GM19438 (cell line): ENCODE measurements around the gene DENND1A.
"Not testable (repeated sequence)": the region's sequence is repeated elsewhere in the genome, so short reads cannot be mapped to it uniquely, and the experiment has no call there.

Experiments used
- ATAC-seq: cut with Tn5 transposase; IDR thresholded peaks from one replicate; pipeline ENCODE4 v1.9.1; 2021; ENCODE audit warnings: low read depth; ENCODE audit not compliant: unreplicated experiment

DENND1A gene

DNA sequence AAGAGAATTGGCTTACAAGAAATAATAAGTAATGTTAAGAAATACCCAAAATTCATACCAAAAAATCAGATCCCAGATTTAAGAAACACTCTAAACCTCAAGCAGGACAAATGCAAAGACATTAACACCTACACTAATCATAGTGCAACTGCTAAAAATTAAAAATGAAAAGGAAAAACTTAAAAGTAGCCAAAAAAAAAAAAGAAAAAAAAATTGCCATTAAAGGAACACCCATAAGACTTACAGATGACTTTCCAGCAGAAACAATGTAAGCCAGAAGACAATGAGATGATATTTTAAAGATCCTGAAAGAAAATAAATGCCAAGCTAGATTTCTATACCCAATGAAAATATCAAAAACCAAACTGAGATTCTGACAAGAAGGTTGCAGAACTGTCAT is 101.5 kb downstream of the DENND1A start:
- ATAC-seq: no peak

DNA sequence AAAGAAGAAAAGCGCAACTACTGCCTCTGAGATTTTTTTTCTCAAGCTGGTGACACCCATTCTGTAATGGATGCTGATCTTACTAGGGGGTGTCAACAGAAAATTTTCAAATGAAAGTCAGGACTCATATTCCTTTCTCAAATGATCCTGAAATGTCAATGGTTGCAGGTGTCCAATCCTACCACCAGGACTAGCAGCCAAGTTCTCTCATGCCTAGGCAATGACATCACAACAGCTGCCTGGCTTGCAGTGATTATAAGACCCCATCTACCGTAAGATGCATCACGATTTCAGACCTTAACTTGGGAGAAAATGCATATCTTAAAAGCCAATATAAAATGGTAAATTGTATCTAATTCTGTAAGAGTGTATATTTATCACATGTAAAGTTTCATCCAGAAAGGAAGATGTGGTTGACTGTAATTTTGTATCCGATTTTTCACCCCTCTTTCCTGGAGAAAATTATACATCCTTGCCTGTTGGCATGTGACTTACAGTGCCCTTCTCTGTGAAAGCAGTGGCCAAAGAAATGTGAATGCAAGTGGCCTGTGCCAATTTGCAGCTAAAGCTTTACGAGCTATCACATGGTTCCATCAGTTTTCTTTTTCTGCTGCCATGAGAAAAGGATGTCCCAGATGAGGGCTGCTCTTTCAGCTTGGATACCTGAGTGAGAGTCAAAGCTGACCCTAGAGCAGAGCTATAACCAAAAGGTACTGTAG is 104.4 kb downstream of the DENND1A start:
- ATAC-seq: no peak

DNA sequence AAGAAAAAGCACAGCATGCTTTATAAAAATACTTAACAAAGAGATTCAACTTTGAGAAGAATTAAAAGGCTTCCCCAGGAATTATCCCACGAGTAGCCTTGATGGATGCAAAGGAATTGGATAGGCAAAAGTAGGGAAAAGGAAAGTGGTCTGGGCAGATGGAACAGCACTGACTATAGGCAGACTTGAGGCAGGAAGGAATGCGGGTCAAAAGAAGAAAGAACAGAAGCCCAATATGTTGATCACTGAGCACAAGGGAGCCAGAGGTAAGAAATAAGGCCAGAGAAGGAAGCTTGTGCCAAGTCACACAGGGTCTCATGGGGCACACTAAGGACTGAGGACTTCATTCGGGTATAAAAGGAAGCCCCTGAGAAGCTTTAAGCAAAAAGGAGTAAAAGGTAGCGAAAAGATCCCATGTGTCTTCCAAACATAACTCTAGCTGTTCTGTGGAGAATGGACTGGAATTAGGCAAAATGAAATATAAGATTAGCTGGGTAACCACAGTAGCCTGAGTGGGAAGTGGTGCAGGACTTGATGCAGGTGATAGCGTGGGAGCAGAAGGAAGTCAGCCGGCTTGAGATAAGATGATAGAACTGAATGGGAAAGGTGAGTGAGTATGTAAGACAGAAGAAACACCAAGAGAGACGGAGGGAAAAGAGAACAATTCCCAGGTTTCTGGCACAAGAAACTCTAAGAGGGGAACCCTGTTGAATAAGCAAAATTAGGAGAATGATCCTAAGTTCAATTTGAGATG is 106.6 kb downstream of the DENND1A start:
- no peak for ATAC-seq

DNA sequence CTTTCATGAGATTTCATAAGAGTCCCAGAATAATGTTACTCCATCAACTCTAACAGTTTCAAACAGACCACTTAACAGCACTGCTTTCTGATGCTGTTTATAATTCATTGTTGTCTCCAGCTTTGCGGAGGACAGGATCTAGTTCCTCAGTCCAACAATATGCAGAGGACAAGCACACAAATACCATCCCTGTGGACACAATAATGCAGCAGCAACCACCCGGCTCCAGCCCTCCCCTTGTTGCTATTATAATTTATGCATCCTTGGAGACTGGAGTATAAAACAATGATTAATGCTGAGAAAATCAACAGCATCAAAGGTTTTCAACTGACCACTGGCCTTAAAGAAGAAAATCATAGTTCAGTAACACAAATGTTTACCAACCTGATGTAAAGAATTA is 108.3 kb downstream of the DENND1A start:
- ATAC-seq: no peak

DNA sequence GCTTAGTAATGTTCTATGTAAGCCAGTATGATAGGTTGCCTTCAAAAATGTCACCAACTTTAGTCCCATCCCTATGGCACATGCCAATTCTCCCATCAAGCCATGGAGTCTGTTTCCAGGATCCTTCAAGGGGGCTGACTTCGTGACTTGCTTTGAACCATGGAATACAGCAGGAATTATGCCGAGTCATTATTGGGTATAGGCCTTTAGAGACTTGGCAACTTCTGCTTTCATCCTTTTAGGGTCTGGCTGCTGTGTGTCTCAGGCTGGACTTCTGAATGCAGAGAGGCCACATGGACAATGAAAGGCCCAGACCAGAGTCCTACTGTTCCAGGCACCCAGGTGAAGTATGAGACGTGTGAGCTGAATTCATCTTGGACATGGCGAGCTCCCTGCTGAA is 109.8 kb downstream of the DENND1A start:
- no peak for ATAC-seq

DNA sequence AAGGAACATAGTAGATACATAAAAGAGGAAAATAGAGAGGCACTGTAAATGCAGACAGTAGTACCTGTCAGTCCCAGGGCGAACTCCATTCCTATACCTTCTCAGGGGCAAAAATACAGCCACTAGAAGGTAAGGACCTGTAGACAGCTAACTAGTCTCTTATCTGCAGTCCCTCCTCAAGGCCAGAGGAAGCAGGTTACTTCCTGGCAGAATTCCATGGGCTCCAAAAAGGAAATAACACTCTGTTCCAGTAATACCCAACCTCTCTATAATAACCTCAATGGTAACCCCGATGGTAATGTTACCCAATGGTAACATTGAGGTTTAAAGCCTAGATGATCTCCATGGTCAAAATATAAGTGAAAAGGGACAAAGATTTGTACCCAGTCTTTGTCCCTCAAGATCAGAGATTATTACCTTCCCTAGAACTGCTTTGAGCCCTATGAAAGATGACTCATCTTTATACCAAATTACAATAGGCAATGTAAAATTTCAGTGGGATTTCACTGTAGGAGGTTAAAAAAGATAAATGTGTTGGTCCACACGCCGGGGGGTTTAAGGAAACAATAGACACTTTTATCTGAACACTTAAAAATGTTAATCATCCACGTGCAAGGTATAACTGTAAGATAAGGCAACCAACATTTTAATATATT is 113.0 kb downstream of the DENND1A start:
- no peak for ATAC-seq

DNA sequence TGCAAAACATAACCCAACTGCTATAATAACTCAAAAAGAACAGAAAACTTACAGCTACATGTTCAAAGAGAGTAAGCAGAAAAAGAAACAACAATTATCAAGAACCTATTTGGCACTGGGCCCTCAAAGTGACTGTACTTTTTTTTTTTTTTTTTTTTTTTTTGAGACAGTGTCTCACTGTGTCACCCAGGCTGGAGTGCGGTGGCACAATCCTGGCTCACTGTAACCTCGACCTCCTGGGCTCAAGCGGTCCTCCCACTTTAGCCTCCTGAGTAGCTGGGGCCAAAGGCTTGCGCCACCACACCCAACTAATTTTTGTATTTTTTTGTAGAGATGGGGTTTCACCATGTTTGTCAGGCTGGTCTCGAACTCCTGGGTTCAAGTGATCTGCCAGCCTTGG is 114.1 kb downstream of the DENND1A start:
- ATAC-seq: not testable (repeated sequence)

DNA sequence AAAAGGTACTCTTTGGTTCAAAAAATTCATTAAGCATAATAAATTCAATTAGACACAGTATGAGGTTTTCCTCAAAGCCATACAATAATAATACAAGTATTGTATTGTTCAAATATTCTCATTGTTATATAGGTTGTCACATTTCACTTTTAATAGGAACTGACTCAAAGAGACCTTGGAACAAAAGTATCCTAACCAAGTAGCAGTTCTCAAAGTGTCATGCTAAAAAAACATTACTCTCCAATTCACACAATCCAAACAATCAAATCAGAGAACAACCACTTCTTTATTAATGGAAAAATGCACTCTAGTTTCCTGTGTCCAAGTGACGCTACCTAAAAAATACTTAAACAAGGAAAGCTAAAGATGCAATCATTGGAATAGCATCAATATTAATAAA is 115.4 kb downstream of the DENND1A start:
- no peak for ATAC-seq

DNA sequence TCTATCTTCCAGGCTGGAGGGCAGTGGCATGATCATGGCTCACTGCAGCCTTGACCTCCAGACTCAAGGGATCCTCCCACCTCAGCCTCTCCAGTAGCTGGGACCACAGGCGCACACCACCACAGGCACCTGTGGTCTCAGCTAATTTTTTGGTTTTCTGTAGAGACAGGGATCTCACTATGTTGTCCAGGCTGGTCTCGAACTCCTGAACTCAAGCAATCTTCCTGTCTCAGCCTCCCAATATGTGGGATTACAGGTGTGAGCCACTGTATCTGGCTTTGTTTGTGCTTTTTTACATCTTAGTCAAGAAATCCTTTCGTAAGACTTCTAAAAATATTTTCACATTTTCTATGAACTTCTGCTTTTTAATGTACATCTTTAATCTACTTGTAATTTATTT is 116.9 kb downstream of the DENND1A start:
- ATAC-seq: no peak

DNA sequence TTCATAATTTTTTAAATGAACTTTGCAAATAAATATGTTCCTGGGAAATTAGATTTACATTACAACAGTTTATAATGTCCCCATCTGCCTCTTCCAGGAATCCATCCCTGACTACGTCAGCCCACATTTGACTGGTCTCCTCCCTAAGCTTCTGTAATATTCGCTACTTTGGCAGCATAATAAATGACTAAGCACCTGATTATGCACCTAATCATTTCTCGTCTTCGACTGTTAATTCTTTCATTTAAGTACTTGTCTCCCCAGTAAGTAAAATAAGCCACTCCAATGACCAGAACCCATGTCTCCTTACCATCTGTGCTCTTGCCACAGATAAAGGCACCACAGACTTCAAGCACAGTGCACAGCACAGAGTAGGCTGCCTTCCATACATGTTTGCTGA is 122.7 kb downstream of the DENND1A start:
- no peak for ATAC-seq

DNA sequence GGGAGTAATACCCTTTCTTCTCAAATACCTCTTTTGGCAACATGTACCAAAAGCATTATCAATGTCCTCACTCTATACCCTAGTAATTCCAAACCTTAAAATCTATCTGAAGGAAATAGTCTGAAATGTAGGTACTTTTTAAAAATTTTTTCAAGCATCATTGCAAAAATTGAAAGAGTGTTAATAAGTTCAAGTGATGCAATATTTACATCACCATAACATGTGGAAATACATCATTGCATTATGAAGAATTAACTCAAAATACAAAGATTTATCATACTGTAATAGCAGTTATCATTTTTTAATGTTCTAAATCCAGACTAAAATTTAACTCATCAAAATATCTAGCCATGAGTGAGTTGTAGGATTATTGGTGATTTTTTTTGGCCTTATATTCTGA is 123.1 kb downstream of the DENND1A start:
- ATAC-seq: no peak

DNA sequence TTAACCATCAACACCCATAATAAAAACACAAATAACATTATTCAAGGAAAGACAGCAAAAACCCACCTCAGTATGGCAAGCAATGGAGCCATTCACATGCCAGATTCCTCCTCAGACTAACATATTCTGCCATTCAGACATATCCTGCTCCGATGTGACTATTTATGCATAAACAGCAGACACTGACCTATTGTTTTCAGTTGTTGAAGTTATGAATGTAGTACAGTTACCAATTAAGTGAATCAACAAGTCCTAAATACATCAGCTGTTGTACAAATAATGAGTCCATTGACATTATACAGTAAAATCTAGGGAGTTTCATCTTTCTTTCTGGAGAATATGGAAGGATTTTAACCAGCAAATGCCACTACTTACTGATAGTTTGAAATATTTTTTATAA is 131.7 kb downstream of the DENND1A start:
- no peak for ATAC-seq

DNA sequence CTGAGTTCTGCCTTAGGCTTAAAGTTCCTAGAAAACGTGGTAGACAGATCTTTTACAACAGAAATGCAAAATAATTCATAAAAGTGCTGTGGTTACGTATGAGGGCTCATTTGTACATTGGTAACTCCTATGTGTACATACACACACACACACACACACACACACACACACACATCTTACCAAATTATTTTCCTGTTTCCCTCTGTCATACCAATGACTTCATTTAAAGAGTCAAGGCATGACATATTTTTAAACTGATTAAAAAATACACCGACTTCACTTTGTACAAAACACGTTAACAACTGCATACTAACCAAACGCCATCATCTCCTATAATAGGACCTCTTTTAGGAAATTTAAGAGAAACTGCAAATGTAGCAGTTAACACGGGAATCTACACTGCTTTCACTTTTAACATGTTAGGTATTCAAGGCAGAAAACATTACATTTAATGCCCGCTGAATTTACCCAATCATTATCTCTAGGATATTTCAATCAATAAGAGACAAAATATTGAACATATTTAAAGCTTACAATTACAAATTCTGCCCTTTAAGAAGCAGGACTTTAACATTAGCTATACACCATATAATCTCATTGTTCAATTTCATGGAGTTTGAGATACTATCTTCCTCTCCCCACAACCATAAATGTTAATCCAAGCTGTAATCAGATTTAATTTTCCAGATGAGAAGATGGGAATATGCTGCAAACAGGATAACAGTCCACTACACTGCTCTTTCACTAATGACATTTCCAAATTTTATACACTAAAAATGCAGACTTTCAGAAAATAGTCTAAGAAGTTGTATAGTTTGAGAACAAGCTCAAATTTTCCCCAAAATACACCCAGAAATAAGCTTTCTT is 133.1 kb downstream of the DENND1A start:
- no peak for ATAC-seq

DNA sequence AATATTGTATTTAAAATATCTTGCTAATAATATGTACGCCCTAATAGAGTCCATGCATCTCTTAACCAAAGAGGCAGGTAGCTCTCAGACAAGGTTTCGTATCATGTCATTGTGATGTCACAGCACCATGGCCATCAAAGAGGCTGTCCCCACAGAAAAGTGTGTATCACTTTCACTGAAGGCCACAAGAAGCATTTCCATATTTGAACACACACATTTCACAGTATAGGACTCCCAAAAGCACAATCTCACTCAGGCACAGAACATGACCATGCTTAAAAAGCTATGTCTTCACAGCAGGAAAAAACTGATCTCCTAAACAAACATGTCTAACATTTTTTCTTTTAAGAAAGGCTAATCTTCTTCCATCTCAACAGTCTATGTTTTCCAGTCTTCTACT is 133.8 kb downstream of the DENND1A start:
- ATAC-seq: no peak

DNA sequence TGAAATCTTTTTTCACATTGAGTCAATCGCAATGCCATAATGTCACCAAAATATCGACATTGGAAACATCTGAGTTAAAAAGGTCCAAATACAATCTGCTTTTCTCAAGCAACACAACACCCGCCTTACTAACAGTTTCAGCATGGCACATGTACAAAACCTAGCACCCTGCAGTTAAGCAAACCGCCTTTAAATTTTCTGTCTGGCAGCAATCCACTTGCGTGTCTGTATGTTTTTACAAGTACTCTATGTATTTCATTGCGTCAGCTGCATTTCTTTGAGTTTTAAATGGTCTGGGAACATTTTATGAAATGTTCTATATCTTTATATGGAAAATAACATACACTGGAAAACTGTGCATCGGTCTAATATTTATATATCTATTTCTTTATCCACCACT is 134.6 kb downstream of the DENND1A start:
- no peak for ATAC-seq

DNA sequence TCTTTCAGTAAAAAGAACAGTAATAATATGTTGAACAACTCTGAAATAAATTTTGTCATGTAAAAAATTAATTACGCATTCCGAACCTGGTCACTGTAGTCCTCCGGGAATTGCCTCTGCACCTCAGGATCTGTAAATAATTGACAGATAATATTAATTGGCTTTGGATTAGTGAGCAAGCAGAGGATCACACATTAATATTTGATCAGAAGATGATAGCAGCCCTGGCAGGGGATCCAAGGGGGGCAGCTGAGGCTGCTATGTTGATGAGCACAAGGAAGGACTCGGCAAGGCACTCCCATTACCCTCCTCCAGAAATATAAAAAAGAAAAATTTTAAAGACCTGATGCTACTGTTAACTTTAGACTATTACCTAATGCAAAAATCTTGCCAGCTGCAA is 137.4 kb downstream of the DENND1A start:
- ATAC-seq: no peak

DNA sequence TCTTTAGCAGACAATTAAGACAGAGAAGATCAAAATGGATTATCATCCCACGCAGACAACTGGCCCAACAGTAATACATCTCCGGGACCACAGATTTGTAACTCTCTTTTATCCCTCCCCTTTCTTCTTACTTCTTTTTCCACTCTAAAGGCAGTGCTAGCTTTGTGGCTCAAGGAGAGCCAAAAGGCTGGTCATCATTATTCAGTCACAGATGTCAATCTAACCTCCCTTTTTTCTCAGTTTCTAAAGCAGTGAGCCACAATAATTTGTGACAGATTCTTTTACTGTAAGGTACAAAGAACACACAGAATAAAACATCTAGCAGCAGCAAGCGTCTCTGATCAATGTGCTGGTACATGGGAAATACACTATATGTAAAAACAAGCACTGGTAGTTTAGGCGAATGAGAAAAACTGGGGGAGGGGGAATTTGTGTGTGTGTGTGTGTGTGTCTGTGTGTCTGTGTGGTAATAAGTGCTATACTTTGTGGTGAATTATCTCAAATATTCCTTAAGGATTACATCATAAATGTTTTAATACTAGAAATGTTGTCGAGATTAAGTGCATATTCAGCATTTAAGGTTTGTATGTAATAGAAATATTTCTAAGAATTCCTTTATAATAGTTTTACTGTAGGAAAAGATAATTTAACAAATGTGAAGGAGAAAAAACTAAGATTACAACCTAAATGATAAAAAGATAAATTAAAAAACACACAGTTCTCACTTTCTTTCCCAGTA is 140.2 kb downstream of the DENND1A start:
- no peak for ATAC-seq

DNA sequence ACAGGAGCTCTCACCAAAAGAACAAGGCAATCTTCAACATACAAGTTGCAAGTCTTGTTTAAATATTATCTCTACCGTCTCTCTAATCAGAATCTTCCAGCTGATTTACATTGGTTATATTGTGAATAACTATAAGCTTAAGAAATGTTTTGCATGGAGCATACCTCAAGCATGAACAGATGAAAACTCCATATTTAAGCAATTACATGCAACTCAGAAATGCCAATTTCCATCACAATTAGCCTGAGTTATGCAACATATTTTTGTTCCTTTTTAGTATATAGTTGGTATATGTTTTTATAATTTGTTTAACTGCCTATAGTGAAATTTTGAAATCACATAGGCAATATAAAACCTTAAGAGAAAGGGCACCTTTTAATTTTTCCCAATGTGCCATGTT is 142.5 kb downstream of the DENND1A start:
- no peak for ATAC-seq

DNA sequence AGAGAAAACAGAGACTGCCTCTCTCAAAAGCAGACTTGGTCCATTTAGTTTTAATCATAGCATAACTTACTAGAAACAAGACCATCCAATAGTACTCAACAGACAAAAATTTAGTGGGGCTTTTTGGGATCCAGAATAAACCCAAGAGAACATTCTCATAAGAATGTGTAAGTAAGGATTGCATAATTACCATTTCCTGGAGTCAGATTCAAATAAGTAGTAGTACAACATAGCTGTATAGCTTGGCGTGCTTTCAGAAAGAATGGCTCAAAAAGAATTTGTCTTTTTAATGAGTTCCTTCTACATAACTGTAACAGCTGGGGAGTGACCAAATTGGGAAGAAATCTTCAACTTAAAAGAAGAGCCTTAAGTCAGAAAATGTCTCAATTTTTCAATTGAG is 145.4 kb downstream of the DENND1A start:
- no peak for ATAC-seq

DNA sequence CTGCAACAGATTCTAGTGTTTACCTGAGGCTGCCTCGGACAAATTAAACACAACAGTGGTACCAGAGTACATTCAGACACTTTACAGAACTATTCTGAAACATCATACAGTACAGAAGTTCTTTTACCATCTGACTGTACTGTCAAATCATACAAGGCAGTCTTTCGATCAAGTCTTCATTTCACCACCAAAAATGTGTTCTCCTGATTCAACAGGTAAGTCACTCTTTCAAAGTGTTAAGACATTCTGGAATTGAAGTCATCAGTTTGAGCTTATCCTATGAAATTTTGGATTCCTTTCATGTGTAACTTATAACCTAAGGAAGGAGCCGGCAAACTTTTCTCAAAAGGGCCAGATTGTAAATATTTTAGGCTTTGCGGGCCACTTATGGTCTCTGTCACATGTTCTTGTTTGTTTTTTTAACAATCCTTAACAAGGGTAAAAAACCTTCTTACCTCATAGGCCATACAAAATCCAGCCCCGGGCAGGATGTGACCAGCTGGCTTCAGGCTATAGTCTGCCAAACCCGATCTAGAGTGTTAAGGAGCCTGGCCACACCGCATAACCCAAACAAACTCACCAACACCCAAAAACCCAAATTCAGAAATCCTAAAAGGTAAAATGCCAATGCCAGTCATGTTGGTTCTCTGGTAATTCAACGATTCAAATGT is 151.6 kb downstream of the DENND1A start:
- ATAC-seq: no peak
